HS-27A (cell line): ENCODE results near the gene DOK6.

Experiments
- DNase-seq: peaks from one replicate; pipeline ENCODE4 v3.0.0-alpha.2; 2012; ENCODE audit warnings: low read depth, missing footprints

The DOK6 gene

GRCh38 chr18:69539404-69539803, 138.7 kb downstream of the DOK6 start:
- no peak for DNase-seq

GRCh38 chr18:69556228-69556627, 155.5 kb downstream of the DOK6 start:
- DNase-seq: no peak

- no peak for DNase-seq
Measured at GRCh38 chr18:69557282-69557681, 156.6 kb downstream of the DOK6 start.

- no peak for DNase-seq
Measured at GRCh38 chr18:69558052-69558451, 157.4 kb downstream of the DOK6 start.

GRCh38 chr18:69559604-69560003, 158.9 kb downstream of the DOK6 start:
- no peak for DNase-seq

GRCh38 chr18:69564602-69565001, 163.9 kb downstream of the DOK6 start:
- DNase-seq: no peak

GRCh38 chr18:69567813-69568488, 167.3 kb downstream of the DOK6 start:
- DNase-seq: no peak

- no peak for DNase-seq
Measured at GRCh38 chr18:69569133-69569532, 168.4 kb downstream of the DOK6 start.

- DNase-seq: no peak
Measured at GRCh38 chr18:69574401-69574800, 173.7 kb downstream of the DOK6 start.

GRCh38 chr18:69580107-69580506, 179.4 kb downstream of the DOK6 start:
- no peak for DNase-seq

GRCh38 chr18:69584429-69584828, 183.7 kb downstream of the DOK6 start:
- DNase-seq: no peak

- DNase-seq: no peak
Measured at GRCh38 chr18:69585696-69586095, 185.0 kb downstream of the DOK6 start.

- DNase-seq: no peak
Measured at GRCh38 chr18:69586537-69586936, 185.8 kb downstream of the DOK6 start.

- no peak for DNase-seq
Measured at GRCh38 chr18:69588301-69588700, 187.6 kb downstream of the DOK6 start.

- DNase-seq: no peak
Measured at GRCh38 chr18:69590150-69590549, 189.5 kb downstream of the DOK6 start.

- DNase-seq: no peak
Measured at GRCh38 chr18:69596345-69596744, 195.7 kb downstream of the DOK6 start.

GRCh38 chr18:69597561-69597960, 196.9 kb downstream of the DOK6 start:
- DNase-seq: no peak

- DNase-seq: no peak
Measured at GRCh38 chr18:69599377-69599776, 198.7 kb downstream of the DOK6 start.

GRCh38 chr18:69612242-69612641, 211.6 kb downstream of the DOK6 start:
- DNase-seq: no peak

GRCh38 chr18:69616114-69616513, 215.4 kb downstream of the DOK6 start:
- no peak for DNase-seq

- no peak for DNase-seq
Measured at GRCh38 chr18:69617408-69617807, 216.7 kb downstream of the DOK6 start.

GRCh38 chr18:69617888-69618287, 217.2 kb downstream of the DOK6 start:
- DNase-seq: no peak

- no peak for DNase-seq
Measured at GRCh38 chr18:69622184-69622583, 221.5 kb downstream of the DOK6 start.

GRCh38 chr18:69622961-69623360, 222.3 kb downstream of the DOK6 start:
- no peak for DNase-seq

- DNase-seq: no peak
Measured at GRCh38 chr18:69626171-69626570, 225.5 kb downstream of the DOK6 start.
